Lung microvascular endothelial cell (primary cell): ENCODE data around the gene ULK1. TPM values are rescaled to one million over a fixed set of nuclear protein-coding genes. Genes with fewer than 3 reads are reported as not detected.

Source experiments
- DNase-seq, 2 donors: peaks; one replicate each; pipeline versions ENCODE4 v3.0.0 to v3.0.0-alpha.2; 2010; ENCODE audit warnings: low read depth in 2 of 2
- total RNA-seq: library from RNA; depleted of rRNA; stranded (reverse); fragments of >200 nt; gene quantifications from 2 replicates; pipeline ENCODE4 v1.2.1, GENCODE V29; 2014

ULK1 gene
- total RNA-seq, 1 donor from 2014 or later, result 6.9 TPM

GRCh38 chr12:131907379-131908091 is 13.1 kb downstream of the ULK1 start:
- DNase-seq, result no peak

- no peak for DNase-seq
These were observed 14.0 kb downstream of the ULK1 start for GRCh38 chr12:131908092-131909080.

- DNase-seq, result no peak
These were observed 14.8 kb downstream of the ULK1 start for GRCh38 chr12:131909081-131909751.

GRCh38 chr12:131909752-131910219 is 15.4 kb downstream of the ULK1 start:
- no peak for DNase-seq

- DNase-seq, result no peak
These were observed 16.0 kb downstream of the ULK1 start for GRCh38 chr12:131910302-131911027.

- DNase-seq, result no peak
These were observed 16.7 kb downstream of the ULK1 start for GRCh38 chr12:131911028-131911650.

GRCh38 chr12:131911851-131912477 is 17.5 kb downstream of the ULK1 start:
- no peak for DNase-seq

- peak; percentile 84 to 91 for DNase-seq
These were observed 18.3 kb downstream of the ULK1 start for GRCh38 chr12:131912518-131913274.

- DNase-seq, result no peak
These were observed 19.2 kb downstream of the ULK1 start for GRCh38 chr12:131913666-131914065.

GRCh38 chr12:131914179-131914702 is 19.8 kb downstream of the ULK1 start:
- DNase-seq, result no peak

- DNase-seq, result no peak
These were observed 20.7 kb downstream of the ULK1 start for GRCh38 chr12:131915000-131915689.

GRCh38 chr12:131915823-131916222 is 21.4 kb downstream of the ULK1 start:
- DNase-seq, result no peak

- DNase-seq, result no peak
These were observed 22.1 kb downstream of the ULK1 start for GRCh38 chr12:131916306-131917138.

- DNase-seq, result no peak
These were observed 22.8 kb downstream of the ULK1 start for GRCh38 chr12:131917139-131917710.

- DNase-seq, result no peak
These were observed 23.4 kb downstream of the ULK1 start for GRCh38 chr12:131917711-131918306.

- DNase-seq, result no peak
These were observed 24.1 kb downstream of the ULK1 start for GRCh38 chr12:131918311-131919050.
